Vagina (tissue), 2 donors: ENCODE results near the gene NRP1.

ENCODE experiments used
- POLR2A ChIP-seq, 2 donors: fragments of 450-650 bp; IDR thresholded peaks; one replicate each; pipeline ENCODE4 v1.6.1; 2017; ENCODE audit warnings: antibody characterized with exemption in 2 of 2, mild to moderate bottlenecking in 2 of 2, moderate library complexity in 2 of 2
- TF ChIP-seq, protein P1 (sequence below), 3 experiments: fragments of 450-650 bp in 2 of 3; fragments of 200-600 bp in 1 of 3; sonication (generic) in 1 of 3; IDR thresholded peaks; one replicate each; pipeline ENCODE4 v1.5.1; 2017 to 2019; ENCODE audit warnings: antibody characterized with exemption in 3 of 3, mild to moderate bottlenecking in 2 of 3, moderate library complexity in 2 of 3

- TF ChIP-seq, protein P1, sequence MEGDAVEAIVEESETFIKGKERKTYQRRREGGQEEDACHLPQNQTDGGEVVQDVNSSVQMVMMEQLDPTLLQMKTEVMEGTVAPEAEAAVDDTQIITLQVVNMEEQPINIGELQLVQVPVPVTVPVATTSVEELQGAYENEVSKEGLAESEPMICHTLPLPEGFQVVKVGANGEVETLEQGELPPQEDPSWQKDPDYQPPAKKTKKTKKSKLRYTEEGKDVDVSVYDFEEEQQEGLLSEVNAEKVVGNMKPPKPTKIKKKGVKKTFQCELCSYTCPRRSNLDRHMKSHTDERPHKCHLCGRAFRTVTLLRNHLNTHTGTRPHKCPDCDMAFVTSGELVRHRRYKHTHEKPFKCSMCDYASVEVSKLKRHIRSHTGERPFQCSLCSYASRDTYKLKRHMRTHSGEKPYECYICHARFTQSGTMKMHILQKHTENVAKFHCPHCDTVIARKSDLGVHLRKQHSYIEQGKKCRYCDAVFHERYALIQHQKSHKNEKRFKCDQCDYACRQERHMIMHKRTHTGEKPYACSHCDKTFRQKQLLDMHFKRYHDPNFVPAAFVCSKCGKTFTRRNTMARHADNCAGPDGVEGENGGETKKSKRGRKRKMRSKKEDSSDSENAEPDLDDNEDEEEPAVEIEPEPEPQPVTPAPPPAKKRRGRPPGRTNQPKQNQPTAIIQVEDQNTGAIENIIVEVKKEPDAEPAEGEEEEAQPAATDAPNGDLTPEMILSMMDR (IDR thresholded peaks at IDR 0.05), result no peak
- TF ChIP-seq POLR2A (IDR thresholded peaks at IDR 0.05), result no peak
These were observed 42.0 kb upstream of the NRP1 start for GRCh38 chr10:33376476-33376875.
